Activated T-helper 1 cell treated with Interleukin-2 at 50 U/mL for 16 hours (primary cell): ENCODE measurements around the gene RPUSD3.
A peak's percentile ranks its signal among the peaks of the same experiment; 100 is the strongest.

ENCODE experiments used
- DNase-seq: peaks from one replicate; pipeline ENCODE4 v3.0.0-alpha.2; 2020; ENCODE audit warnings: low read depth

RPUSD3 gene

DNA sequence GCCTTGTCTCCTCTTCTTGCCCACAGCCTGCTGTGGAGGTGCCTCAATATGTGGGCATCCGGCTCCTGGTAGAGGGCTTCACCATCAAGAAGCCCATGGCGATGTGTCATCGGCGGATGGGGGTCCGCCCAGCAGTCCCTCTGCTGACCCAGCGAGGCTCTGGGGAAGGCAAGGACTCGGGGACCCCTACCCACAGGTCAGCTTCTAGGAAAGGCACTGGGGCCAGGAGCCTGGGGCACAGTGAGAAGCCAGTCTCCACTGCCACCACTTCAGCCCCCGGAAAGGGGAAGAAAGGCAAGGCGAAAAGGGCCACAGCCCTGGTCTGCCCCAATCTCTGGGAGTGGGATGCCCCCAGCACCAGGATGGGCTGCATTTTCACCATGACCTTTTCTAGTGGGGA is 10.7 kb downstream of the RPUSD3 start:
- no peak for DNase-seq

DNA sequence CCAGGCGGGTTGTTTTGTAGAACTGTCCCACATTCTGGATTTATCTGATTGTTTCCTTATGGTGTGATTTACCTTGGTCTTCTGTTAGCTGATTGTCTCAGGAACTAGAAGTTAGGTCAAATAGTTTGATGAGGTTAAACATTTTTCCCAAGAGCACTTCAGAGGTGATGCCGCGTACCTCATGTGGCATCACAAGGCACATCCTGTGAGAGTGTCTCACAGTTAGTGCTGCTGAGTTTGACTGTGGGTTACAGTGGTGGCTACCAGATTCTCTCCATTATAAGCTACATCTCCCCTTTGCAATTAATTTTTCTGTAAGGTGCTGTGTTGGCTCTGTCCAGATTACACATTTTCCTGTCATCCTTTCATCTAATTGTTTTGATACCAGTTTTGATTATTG is 12.6 kb downstream of the RPUSD3 start:
- no peak for DNase-seq

DNA sequence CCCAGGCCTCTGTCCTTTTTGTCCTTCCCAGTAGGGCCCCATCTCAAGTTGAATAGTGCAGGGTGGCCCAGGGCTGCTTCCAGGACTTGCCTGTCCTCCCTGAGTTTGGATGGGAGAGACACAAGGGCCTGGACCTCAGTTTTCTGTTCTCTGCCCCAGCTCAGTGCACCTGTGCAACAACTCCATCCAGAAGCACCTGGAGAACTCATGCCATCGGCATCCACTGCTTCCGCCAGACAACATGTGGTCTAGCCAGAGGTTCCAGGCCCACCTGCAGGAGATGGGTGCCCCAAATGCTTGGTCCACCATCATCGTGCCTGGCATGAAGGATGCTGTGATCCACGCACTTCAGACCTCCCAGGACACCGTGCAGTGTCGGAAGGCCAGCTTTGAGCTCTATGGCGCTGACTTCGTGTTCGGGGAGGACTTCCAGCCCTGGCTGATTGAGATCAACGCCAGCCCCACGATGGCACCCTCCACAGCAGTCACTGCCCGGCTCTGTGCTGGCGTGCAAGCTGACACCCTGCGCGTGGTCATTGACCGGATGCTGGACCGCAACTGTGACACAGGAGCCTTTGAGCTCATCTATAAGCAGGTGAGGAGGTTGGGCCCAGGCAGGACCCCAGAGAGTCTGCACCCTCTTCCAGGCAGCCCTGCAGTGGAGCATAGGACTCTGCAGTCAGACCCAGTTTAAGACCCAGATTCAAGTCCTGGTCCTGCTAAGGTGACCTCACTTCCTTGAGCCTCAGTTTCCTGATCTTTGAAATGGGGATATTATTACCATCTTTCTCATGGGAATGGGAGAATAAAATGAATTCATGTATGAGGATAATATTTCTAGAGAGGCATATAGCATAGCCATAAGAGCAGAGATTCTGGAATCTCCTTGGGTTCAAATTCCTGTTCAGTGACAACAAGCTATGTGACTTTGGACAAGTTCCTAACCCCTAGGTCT is 14.7 kb downstream of the RPUSD3 start:
- DNase-seq: no peak

DNA sequence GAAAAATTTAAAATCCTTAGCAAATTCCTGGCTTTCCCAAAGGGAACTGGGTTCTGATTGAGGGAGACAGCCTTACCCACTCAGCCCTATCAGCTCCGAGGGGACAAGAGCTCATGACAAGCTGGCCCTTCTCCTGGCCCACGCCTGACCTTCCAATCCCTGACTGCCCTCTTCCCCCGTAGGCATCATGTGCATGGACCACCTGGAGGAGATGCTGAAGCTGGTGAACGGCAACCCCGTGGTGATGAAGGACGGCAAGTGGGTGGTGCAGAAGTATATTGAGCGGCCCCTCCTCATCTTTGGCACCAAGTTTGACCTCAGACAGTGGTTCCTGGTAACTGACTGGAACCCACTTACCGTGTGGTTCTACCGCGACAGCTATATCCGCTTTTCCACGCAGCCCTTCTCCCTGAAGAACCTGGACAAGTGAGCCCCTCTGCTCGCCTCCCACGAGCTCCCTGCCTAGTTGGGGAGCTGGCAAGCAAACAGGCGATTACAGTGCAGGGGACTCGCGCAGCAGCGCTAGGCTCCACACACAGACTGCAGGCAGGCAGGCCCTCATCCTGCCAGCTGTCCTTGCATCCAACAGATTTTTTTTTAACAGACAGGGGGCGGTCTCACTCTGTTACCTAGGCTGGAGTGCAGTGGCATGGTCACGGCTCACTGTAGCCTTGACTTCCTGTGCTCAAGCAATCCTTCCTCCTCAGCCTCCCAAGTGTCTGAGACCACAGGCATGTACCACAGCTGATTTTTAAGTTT is 16.8 kb downstream of the RPUSD3 start:
- DNase-seq: no peak

DNA sequence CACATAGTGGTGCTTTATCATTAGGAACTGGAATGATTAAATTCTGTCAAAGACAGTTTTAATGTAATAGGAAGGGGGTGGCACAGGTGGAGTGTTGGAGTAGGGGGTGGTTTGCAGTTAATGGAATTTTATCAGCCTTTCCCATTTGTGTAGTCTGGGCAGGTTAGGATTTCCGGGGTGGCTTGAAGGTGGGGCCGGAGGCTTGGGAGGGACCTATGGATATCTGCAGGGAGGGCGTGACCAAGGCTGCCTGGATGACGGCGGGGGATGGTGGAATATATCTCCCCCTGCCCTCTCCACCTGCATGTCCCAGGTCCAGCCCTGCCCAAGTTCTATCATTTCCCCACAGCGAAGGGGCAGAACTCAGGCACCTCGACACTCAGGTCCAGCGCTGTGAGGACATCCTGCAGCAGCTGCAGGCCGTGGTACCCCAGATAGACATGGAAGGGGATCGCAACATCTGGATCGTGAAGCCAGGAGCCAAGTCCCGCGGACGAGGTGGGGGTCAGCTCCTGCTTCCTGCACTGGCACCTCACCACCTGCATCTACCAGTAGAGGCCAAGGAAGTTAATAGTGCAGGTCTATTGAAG is 18.3 kb downstream of the RPUSD3 start:
- DNase-seq: no peak

DNA sequence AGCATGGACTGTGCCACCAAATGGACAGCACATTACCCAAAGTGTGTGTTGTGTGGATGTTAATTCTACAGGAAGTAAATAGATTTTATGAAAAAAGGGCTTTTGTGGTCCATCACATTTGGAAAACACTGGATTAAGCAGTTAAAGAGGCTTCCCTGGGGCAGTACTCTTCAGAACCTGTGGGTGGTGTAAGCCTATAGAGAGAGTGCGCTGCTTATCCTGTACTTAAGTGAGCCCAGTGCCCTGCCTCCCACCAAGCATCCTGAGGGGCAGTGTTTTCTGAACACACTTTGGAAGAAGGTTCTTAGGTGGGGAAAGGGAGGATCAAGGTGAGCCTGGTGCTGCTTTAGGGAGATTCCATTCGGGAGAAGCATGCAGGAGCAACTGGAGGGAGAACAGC is 22.9 kb downstream of the RPUSD3 start:
- no peak for DNase-seq

DNA sequence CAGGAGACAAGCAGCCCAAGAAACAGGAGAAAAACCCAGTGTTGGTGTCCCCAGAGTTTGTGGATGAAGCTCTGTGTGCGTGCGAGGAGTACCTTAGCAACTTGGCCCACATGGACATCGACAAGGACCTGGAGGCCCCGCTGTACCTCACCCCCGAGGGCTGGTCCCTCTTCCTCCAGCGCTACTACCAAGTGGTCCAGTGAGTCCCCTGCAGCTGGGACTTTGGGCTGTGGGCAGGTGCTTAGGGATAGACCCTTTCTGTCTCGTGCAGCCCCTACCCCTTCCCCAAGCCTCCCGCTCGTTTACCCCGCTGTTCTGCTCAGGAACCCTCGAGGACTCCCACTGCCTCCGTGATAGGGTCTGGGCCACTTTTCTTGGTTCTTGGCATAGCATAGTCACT is 23.3 kb downstream of the RPUSD3 start:
- no peak for DNase-seq

DNA sequence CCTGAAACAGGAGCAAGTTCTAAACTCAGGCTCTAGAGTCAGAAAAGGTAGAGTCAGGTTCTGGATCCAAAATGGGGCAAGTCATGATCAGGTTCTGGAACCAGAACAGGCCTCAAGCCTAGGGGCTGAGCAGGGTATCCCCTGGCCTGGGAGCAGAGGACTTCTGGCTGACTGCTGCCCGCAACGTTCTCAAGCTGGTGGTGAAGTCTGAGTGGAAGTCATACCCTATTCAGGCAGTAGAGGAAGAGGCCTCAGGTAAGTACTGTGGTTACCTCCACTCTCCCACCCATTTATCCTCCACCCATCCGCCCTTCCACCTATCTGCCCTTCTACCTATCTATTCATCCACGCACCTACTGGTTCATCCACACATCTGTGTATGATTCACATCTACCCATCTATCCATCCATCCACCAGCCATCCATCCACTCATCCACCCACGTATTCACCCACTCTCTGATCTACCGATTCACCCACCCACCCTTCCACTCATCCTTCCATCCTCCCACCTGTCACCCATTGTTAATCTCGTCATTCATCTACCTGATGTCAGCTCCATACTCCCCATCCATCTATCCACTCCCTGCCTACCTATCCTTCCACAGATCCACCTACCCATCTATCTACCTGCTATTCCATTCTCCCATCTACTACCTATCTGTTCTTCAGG is 25.0 kb downstream of the RPUSD3 start:
- DNase-seq: no peak

DNA sequence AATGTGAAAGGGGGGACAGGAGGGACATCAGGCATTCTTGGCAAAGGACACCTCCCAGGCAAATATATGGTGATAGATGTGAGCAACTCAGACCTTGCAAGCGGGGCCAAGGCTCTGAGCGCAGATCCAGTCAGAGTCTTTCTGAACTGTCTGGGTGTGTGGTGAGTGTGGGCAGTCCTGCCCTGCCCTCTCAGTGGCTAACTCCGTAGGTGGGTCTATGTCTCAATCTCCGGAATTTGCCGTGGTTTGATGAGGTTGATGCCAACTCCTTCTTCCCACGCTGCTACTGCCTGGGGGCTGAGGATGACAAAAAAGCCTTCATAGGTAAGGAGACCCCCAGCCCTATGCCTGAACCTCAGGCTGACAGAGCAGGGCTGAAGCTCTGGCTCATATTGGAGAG is 26.4 kb downstream of the RPUSD3 start:
- no peak for DNase-seq

DNA sequence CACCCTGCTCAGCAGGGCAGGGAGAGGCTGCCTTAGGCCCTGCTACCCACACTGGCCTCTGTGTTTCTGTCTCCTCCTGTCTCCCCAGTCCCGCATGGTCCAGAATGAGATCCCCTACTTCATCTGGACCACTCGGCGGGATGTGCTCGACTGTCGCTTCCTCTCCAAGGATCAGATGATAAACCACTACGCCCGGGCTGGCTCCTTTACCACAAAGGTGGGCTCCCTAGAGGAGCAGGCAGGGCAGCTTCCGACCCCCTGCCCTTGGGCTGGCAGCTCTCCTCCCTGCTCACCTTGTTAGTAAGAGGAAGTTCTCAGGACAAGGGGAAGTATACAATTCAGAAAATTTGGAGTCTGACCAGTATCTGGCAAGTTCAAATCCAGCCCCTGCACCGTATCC is 27.8 kb downstream of the RPUSD3 start:
- no peak for DNase-seq

DNA sequence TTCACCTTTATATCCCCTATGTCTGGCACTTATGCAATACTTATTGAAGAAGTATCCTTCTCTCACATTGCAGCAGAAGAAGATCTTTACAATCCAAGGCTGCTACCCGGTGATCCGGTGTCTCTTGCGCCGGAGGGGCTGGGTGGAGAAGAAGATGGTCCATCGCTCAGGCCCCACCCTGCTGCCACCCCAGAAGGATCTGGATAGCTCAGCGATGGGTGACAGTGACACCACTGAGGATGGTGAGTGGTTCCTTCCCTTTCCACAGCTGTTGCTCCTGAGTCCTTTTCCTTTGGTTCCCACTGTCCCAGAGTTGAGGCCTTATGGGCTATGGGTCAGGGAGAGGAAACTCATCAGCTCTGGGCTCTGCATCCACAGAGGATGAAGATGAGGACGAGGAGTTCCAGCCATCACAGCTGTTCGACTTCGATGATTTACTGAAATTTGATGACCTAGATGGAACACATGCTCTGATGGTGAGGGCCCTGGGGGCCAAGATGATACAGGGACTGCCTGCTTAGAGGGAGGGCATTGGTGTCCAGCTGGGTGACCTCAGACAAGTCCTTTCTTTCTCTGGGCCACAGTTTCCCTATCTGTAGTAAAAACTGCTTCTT is 30.8 kb downstream of the RPUSD3 start:
- no peak for DNase-seq

DNA sequence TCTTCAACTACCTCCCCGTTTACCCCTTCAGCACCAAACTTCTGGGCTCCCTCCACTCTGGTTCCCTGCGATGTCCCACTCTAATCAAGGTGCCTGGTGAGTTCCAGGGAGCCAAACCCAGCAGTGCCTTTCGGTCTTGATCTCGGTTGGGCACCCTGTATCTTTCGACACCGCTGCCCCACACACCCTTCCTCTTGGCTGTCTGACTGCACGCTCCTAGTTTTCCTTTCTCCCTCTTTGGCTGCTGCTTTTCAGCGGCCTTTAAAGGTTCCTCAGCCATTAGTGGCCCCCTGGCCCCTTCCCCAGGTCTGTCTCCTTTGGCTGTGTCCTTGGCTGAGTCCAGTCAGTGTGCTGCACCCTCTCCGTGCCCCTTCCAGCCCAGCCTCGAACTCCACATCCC is 33.0 kb downstream of the RPUSD3 start:
- DNase-seq: no peak

DNA sequence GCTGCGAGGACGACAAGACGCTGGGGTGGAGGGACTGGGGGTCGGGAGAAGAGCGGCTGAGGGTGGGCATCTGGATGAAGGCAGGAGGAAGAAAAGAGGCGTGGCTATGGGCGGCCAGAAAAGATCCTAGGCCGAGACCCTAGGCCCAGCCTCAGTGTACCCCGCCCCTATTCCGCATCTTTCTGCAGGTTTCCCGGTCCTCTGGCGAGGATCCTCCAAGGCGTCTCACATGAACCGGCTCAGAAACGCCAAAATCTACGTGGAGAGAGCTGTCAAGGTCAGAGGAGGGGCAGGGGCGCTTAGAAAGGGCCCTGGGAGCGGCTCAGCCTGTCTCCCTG is 33.4 kb downstream of the RPUSD3 start:
- no peak for DNase-seq

DNA sequence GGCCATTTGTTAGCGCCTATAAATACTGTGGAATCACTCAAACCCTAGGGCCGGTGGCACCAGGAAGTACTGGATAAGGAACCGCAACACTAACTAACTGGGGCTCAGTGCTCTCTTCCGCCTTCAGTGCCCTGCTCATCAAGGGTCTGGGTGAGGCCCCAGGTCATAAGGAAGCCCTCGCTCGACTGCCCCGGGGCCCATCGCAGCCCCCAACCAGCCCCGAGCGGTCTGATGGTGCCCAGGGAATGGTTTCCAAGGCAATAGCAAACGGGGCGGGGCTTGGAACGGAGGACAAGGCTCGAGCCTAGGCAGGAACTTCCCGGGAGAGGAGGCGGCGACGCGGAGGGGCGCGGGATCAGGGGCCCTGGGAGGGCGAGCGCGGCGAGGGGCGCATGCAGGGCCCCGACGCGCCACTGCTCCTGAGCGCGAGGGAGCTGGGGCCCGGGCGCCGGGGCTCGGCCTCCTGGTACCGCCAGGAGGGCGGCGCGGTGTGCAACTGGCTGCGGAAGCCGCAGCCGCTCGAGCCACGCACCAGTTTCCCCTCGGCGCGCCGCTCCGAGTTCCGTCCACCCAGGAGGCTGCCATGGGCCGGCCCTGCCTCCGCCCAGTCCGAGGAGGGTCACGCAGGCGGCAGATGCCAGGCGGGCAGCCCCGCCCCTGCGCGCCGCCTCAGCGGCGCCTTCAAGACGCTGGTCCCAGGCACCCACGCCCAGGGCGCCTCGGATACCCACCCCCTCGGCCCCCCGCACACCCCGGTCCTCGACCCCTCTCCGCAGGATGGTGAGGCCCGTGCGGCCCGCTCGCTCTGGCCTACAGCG is 34.0 kb downstream of the RPUSD3 start, which contains the start of gene TTLL3:
TSS of gene TTLL3 (plus strand) at position 648 of the 818 bp plus-strand sequence. CDS start 400 bp downstream, outside the sequence.
- peak; percentile 24 for DNase-seq

DNA sequence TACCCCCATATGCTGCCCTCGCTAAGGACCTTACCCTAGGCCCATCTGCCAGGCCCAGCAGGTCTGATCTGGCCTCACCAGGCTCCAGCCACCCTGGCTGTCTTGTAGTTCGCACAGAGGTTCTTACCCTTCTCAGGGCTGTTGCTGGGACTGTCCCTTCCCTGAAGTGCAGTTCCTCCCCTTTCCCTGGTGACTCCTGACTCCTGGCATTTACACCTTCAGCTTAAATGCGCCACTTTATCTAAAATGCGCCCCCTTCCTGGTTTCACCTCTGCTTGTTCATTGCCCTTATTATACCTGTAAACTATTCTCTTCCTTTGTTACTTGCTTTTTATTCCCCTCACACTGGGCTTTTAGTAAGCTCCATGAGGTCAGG is 34.6 kb downstream of the RPUSD3 start:
- DNase-seq: no peak

DNA sequence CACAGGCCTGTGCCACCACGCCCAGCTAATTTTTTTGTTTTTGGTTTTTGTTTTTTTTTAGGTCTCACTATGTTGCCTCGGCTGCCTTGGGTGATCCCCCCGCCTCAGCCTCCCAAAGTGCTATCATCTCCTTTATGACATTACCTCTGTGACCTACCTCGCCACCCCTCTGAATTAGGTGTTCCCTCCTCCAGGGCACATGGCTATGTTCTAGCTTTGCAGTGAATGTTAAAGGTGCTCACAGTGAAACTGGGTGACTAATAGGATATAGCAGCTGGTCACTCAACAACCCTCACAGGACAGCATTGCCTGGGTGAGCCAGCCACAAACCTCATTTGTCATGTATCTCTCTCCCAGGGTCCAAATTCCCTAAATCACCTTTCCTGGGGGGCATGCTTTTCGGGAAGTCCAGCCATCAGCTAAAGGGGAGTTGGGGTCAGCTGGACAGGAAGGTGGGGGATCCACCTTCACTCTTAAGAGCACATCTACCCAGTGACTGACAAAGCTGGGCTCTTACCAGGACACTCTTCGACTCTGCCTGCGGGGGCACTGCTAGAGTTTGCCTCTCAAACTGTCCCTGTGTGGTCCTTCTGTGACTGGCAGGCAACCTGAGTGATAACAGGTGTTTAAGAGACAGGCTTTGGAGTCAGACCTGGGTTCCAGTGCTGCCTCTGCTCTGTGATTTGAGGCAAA is 35.3 kb downstream of the RPUSD3 start:
- peak; percentile 23 for DNase-seq

DNA sequence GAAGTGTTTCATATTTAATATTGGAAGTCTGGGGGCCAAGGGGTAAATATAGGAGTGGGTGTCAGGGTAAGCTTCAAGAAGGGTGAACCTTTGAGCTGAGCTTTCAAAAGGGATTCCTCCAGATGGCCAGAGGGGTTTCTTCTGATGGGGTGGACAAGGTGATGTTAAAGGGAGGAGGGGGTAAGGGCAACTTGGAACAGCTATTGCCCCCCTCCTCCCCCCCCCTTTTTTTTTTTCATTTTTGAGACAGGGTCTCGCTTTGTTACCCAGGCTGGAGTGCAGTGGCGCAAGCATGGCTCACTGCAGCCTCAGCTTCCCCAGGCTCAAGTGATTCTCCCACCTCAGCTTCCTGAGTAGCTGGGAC is 35.8 kb downstream of the RPUSD3 start:
- DNase-seq: no peak

DNA sequence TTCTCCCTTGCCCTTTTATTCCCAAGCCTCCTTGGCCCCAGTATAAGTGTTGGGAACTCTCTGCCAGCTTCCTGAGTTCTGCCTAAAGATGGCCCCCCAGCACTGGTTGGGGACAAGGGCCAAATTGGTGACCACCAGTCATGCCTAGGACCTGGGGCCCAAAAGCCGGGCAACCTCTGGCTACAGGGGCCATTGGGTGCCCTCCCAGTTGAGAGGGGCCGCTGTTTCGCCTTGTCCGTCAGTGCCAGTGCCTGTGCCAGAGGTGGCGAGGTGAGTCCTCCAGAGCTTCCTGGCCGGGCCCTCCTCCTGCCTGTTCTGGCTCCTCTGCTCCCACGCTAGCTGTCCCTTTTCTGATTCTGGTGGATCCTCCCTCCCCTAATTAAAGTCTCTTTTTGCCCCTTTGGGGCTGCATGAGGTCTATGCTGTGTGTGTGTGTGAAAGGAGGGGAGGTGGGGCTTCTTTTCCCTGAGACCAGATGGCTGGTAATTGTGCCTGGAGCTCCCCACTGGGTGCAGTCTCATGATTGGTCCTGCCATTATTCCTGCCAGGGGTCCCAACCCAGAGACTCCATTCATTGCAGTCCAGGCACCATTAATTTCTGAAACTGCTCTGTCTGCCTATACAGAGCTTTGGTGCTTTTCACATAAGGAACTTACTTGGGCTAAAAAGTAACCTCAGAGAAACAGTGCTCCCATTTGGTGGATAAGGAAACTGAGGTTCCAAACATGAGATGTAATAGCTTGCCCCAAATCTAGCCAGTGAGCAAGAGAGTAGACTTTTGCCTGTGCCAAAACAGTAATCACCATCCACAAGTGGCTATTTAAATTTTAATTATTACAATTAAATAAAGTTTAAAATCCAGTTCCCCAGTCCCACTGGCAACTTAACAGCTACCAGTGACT is 36.9 kb downstream of the RPUSD3 start:
- DNase-seq: no peak

DNA sequence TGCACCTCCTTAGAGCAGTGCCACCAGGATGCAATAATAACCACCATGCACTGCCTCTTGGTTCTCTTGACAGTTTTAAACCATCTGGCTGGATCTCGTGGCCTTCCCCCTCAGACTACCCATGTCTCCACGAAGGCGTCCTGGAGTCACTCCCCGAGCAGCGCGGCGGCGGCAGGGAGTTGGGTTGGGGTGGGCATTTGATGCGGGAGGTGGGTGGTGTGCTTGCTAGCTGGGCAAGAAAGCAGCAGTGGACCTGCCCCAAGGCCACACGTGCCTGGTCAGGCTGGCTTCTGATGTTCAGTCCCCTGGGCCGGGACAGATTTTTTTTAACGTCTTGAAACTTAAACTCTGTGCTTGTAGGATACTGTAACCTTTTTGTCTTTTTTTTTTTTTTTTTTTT is 37.7 kb downstream of the RPUSD3 start:
- DNase-seq: no peak
